8988T (cell line): ENCODE data around the gene MORN3.
"Not testable (repeated sequence)": the region's sequence is repeated elsewhere in the genome, so short reads cannot be mapped to it uniquely, and the experiment has no call there.

Source experiments
- DNase-seq: peaks from one replicate; pipeline ENCODE4 v3.0.0; 2011

Gene MORN3

GRCh38 chr12:121637231-121637914 is 32.1 kb downstream of the MORN3 start:
- no peak for DNase-seq

GRCh38 chr12:121634836-121635235 is 34.6 kb downstream of the MORN3 start:
- DNase-seq = no peak

GRCh38 chr12:121633833-121634196 is 35.6 kb downstream of the MORN3 start:
- not testable (repeated sequence) for DNase-seq

- no peak for DNase-seq
Observed at GRCh38 chr12:121632069-121632970, 37.1 kb downstream of the MORN3 start.

GRCh38 chr12:121630791-121631355 is 38.6 kb downstream of the MORN3 start:
- no peak for DNase-seq

GRCh38 chr12:121628536-121628935 is 40.9 kb downstream of the MORN3 start:
- DNase-seq = no peak

- DNase-seq = no peak
Observed at GRCh38 chr12:121628037-121628436, 41.4 kb downstream of the MORN3 start.

GRCh38 chr12:121626853-121627640 is 42.4 kb downstream of the MORN3 start:
- DNase-seq = peak; percentile 63

GRCh38 chr12:121626087-121626852 is 43.2 kb downstream of the MORN3 start, which contains the start of gene ORAI1:
Gene ORAI1, plus strand, starts transcription at chr12:121626530.
- DNase-seq = peak; percentile 84

GRCh38 chr12:121620333-121620891 is 49.0 kb downstream of the MORN3 start:
- DNase-seq = no peak

GRCh38 chr12:121618659-121619233 is 50.7 kb downstream of the MORN3 start:
- no peak for DNase-seq

GRCh38 chr12:121614872-121615467 is 54.5 kb downstream of the MORN3 start:
- no peak for DNase-seq

GRCh38 chr12:121613462-121613861 is 56.0 kb downstream of the MORN3 start:
- DNase-seq = no peak

GRCh38 chr12:121611306-121611705 is 58.1 kb downstream of the MORN3 start:
- no peak for DNase-seq

GRCh38 chr12:121610239-121611149 is 59.0 kb downstream of the MORN3 start:
- no peak for DNase-seq

- no peak for DNase-seq
Observed at GRCh38 chr12:121608301-121608700, 61.2 kb downstream of the MORN3 start.

- DNase-seq = no peak
Observed at GRCh38 chr12:121603581-121603980, 65.9 kb downstream of the MORN3 start.

GRCh38 chr12:121602766-121603165 is 66.7 kb downstream of the MORN3 start:
- DNase-seq = no peak

- no peak for DNase-seq
Observed at GRCh38 chr12:121600702-121601336, 68.6 kb downstream of the MORN3 start.
